Activated CD4-positive, alpha-beta T cell treated with anti-CD3 and anti-CD28 coated beads for 24 hours (primary cell): ENCODE measurements around the gene OR4A16.

Experiments used
- DNase-seq, 2 donors: peaks; one replicate each; pipeline ENCODE4 v3.0.0-alpha.2; 2020; ENCODE audit warnings: low read depth in 2 of 2

OR4A16 gene, protein sequence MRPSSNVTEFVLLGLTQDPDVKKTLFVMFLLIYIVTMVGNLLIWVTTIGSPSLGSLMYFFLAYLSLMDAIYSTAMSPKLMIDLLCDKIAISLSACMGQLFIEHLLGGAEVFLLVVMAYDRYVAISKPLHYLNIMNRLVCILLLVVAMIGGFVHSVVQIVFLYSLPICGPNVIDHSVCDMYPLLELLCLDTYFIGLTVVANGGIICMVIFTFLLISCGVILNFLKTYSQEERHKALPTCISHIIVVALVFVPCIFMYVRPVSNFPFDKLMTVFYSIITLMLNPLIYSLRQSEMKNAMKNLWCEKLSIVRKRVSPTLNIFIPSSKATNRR

DNA sequence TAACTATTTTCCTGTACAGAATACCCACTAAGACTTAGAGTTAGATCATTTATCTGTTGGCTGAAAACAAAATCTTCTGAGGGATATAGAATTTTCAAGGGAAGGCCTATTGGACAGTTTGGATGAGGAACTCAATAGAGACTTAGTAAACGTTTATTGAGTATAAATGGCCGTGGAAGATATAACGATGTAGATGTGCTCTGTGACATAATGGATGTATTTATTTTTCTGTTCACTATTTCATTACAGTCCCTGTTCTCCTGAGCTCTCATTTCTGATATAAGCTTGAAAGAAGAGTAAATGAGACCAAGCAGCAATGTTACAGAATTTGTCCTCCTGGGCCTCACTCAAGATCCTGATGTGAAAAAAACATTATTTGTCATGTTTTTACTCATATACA is at the start of gene OR4A16:
Gene OR4A16, plus strand, starts transcription at position 301 of the 400 bp plus-strand sequence. Its CDS starts 0 bp downstream, at position 301.
- DNase-seq: no peak

DNA sequence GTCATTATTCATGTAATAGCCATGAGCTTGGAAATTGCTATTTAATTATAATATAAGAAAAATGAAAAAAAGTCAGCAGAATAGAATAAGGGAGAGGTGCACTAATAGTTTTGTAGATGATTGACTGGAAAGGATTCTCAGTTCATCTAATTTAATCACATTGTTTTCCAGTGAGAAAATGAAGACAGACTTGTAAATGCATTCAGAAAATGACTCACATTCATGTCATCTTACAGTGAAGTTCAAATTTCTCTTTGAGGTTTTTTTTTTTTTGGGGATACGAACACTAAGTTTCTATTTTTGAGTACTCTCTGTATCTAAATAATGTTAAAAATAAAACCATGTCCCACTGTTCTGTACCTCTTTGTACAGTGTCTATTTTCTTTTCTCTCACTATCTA is 18.5 kb upstream of the OR4A16 start:
- DNase-seq: no peak

DNA sequence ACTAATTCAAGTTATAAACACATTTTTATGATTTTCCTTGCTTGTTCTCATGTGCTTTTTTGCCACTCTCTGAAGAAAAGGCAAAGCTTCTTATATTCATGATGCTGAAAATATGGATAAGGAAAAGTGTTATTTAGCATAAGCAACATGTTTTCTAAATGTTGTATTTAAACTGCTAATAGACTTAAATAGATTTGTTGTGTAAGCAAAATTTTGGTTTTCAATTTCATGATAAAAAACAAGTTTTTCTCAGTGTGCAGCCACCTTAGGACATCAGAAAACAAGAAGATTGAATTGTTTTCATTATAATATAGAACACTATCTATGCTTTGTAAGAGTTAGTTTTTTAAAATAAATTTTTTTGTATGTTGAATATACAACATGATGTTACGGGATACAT is 2.3 kb downstream of the OR4A16 start:
- DNase-seq: no peak

DNA sequence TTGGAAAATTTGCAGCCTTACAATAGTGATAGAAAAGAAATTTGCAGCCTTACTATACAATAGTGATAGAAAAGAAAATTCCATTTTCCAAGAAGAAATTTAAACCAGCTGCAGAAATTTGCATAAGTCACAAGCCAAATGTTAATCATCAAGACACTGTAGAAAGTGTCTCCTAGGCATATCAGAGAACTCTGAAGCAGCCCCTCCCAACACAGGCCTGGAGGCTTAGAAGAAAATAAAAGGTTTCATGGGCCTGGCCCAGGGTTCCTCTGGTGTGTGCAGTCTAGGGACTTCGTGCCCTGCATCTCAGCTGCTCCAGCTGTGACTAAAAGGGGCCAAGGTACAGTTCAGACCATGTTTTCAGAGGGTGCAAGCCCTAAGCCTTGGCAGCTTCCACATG is 6.0 kb downstream of the OR4A16 start:
- no peak for DNase-seq

DNA sequence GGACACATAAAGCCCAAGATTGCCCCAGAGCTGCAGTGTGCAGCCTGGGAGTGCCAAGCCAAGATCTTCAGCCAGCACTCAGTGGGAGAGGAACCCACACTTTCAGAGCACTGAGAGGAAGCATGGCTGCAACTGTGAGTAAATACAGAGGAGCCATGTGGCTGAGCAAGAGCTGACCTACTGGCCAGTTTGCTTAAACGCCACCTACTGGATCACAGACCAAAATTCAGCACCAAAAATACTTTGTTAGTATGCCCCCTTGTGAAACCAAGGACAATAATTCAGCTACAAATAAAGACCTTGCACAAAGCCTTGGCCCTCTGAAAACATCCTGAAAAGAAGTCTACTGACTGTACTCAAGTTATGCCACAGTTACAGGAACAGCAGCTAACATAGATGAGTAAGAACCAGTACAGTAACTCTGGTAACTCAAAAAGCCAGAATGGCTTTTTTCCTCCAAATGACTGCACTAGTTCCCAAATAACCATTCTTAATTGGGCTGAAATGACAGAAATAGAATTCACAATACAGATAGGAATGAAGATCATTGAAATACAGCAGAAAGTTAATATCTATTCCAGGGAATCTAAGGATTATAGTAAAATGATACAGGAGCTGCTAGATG is 14.7 kb downstream of the OR4A16 start:
- no peak for DNase-seq

DNA sequence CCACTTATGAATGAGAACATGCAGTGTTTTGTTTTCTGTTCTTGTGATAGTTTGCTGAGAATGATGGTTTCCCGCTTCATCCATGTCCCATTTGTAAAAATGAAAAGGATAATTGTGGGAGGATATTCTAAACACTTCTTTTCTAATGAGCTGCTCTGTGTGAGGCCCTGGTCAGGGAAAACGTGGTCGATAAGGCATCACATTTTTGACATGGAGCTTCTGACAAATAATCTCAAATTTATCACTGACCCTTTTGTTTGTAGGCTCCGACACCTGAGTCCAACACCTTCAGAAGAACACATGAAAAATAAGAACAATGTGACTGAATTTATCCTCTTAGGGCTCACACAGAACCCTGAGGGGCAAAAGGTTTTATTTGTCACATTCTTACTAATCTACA is 24.7 kb downstream of the OR4A16 start, which contains the start of gene OR4A15:
Gene OR4A15, plus strand, starts transcription at position 301 of the 400 bp plus-strand sequence. Its CDS starts 0 bp downstream, at position 301.
- no peak for DNase-seq
